Neuron (in vitro differentiated cells): ENCODE measurements around the gene KRT84.

Experiments used
- H2AFZ ChIP-seq: one replicate; pipeline ENCODE4 v1.6.1; 2013; ENCODE audit warnings: low read depth, mild to moderate bottlenecking, inconsistent platforms, low read length, moderate library complexity
- H3K27me3 ChIP-seq: one replicate; pipeline ENCODE4 v1.6.1; 2013; ENCODE audit warnings: low read length; ENCODE audit not compliant: insufficient read depth
- H3K36me3 ChIP-seq: one replicate; pipeline ENCODE4 v1.6.1; 2013; ENCODE audit warnings: low read length; ENCODE audit not compliant: insufficient read depth
- H3K4me1 ChIP-seq: one replicate; pipeline ENCODE4 v1.6.1; 2013; ENCODE audit warnings: low read length; ENCODE audit not compliant: insufficient read depth
- H3K4me3 ChIP-seq: 2 replicates; pipeline ENCODE4 v1.5.1; 2013; ENCODE audit warnings: mild to moderate bottlenecking, low read length, moderate library complexity
- H3K9me3 ChIP-seq: one replicate; pipeline ENCODE4 v1.6.1; 2013; ENCODE audit warnings: low read length

The KRT84 gene, protein sequence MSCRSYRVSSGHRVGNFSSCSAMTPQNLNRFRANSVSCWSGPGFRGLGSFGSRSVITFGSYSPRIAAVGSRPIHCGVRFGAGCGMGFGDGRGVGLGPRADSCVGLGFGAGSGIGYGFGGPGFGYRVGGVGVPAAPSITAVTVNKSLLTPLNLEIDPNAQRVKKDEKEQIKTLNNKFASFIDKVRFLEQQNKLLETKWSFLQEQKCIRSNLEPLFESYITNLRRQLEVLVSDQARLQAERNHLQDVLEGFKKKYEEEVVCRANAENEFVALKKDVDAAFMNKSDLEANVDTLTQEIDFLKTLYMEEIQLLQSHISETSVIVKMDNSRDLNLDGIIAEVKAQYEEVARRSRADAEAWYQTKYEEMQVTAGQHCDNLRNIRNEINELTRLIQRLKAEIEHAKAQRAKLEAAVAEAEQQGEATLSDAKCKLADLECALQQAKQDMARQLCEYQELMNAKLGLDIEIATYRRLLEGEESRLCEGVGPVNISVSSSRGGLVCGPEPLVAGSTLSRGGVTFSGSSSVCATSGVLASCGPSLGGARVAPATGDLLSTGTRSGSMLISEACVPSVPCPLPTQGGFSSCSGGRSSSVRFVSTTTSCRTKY

GRCh38 chr12:52385226-52385702 is at the start of gene KRT84:
Gene KRT84 (minus strand): TSS chr12:52385652. CDS start chr12:52385585, 67 bp downstream.
- H3K27me3 ChIP-seq: peaks cover 9% of the 10 kb centered on the region
- no peaks in the 10 kb centered on the region for H3K4me1 ChIP-seq
- H2AFZ ChIP-seq: no peak within 1 kb of the TSS
- no peaks in the 10 kb centered on the region for H3K9me3 ChIP-seq
- no peak within 1 kb of the TSS for H3K4me3 ChIP-seq
- no peaks in the 10 kb centered on the region for H3K36me3 ChIP-seq

DNA sequence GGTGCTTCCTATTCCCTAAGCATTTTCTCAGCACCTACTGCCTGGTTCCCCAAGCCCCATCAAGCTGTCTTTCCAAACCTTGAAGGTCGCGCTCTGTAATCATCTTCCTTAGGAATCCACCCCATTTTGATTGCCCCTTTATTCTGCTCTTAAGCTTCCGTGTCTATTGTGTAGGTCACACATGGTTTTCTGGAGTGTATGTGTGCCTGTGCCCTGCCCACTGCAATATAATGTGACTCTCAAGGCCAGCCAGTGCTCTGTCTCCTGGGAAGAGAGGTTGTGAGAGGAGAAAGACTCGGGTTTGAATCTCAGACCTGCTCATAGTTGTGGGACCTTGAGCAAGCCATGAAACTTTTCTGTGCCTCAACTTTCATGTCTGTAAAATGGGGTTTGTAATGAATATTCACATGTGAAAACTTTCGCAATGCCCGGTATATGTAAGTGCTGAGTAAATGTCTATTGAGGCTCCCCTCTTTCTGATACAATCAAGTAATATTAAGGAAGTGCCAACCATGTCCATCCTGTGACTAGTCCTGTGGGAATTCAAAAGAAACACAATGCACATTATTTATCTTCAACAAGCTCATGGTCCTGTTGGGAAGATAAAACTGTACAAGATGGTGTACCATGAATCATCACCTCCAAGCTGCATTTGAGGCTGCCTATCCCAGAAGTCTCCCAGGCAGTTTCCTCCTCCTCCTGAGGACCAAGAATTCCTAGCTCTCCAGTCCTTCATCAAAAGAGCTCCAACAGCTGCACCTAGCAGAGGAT is 49.5 kb upstream of the KRT84 start:
- Histone ChIP-seq H2AFZ (no peak overlapping the region), H3K9me3 (no peaks in the 10 kb centered on the region), H3K4me1 (no peaks in the 10 kb centered on the region), H3K36me3 (no peaks in the 10 kb centered on the region), H3K27me3 (no peaks in the 10 kb centered on the region), H3K4me3 (no peak overlapping the region)

DNA sequence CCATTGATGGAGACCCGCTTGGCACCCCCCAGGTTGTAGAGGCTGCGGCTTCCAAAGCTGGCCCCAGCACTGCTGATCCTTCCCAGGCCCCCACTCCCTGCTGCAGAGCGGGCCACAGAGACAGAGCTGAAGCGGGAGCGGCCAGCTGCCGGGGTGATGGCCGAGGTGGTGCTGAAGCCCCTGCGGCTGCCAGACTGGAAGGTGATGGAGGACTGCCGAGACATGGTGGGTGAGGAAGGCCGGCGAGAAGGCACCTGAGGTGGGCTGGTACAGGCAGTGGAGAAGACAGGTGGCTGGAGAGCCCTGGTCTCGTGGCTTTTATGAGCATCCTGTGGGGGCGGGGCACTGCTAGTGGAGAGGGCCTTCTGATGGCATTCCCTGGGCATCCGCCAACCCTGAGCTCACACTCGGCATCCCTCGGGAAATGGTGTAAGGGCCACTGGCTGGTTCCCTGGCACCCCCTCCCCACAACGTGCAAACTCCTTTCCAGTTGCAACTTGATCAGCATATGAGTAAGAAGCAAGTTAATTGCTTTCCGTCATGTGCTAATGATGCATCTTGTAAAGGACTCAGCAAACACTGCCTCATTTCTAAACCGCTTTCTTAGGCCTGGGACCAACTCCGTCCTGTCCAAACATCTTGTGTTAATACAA is 48.8 kb upstream of the KRT84 start, which contains the start of gene KRT75:
Gene KRT75 (minus strand): TSS at position 291 of the 653 bp plus-strand sequence. CDS start 67 bp downstream, at position 224.
- H3K4me3 ChIP-seq: no peak within 1 kb of the TSS
- no peaks in the 10 kb centered on the region for H3K4me1 ChIP-seq
- H3K27me3 ChIP-seq: no peaks in the 10 kb centered on the region
- H3K9me3 ChIP-seq: no peaks in the 10 kb centered on the region
- no peaks in the 10 kb centered on the region for H3K36me3 ChIP-seq
- no peak within 1 kb of the TSS for H2AFZ ChIP-seq

DNA sequence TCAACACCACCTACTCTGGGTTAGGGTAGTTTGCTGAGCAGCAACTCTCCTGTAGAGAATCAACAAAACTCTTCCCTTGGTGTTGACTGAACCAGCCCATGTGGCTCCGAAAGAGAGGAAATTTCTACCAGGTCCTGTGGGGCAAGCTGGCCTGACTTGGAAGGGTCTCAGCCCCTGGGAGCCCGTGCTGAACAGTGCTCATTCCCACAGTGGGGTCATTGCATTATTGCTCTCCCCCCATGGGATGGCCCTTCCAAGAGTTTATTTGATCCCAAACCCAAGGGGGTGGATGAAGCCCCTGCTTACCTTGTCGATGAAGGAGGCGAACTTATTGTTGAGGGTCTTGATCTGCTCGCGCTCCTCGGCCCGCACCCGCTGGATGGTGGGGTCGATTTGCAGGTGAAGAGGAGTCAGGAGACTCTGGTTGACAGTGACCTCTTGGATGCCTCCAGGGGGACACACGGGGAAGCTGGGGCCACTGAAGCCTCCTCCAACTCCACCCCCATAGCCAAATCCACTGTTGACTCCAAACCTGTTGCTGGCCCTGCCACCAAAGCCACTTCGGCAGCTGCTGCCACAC is 48.1 kb upstream of the KRT84 start:
- Histone ChIP-seq H3K4me3 (no peak overlapping the region), H2AFZ (no peak overlapping the region), H3K27me3 (no peaks in the 10 kb centered on the region), H3K4me1 (no peaks in the 10 kb centered on the region), H3K36me3 (no peaks in the 10 kb centered on the region), H3K9me3 (no peaks in the 10 kb centered on the region)

DNA sequence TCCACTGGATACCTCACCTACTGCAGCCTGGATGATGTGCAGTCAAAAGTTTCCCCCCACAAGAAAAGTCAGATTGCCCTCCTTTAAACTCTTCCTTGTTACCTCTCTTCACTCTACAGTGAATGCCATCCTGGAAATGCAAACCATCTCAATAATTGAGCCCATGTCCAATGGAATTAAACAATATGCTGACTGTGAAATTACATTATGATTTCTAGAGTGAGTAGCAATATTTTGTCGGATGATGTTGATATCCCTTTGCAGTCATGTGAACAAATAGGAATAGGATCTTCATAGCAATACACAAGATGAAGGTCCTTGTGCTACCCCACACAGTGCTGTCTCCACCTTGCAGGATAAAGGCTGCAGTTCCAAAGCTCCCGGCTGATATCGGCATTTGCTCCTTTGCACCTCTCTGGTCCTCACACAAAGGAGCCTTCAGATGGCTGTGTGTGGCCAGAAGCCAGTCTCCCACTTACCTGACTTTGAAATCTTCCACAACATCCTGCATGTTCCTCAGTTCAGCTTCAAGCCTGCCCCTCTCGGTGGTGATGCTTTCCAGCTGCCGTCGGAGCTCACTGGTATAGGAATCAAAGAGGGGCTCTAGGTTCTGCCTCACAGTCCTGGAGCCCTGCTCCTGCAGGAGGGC is 47.2 kb upstream of the KRT84 start:
- Histone ChIP-seq H3K4me1 (no peaks in the 10 kb centered on the region), H3K36me3 (no peaks in the 10 kb centered on the region), H3K4me3 (no peak overlapping the region), H3K9me3 (no peaks in the 10 kb centered on the region), H2AFZ (no peak overlapping the region), H3K27me3 (no peaks in the 10 kb centered on the region)

DNA sequence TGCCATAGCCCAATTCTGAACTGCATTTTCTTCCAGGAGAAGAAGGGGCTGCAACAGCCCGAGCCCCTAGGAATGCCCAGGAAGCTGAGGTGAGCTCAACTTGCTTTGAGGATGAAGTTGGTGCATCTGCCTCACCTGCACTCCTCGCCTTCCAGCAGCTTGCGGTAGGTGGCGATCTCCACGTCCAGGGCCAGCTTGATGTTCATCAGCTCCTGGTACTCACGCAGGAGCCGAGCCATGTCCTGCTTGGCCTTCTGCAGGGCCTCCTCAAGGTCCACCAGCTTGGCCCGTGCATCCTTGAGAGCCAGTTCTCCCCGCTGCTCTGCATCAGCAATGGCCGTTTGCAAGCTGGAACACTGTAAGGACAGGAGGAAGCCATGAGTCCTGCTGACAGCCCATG is 42.7 kb upstream of the KRT84 start:
- H3K27me3 ChIP-seq: peaks cover 2% of the 10 kb centered on the region
- H3K36me3 ChIP-seq: no peaks in the 10 kb centered on the region
- no peak overlapping the region for H3K4me3 ChIP-seq
- H3K4me1 ChIP-seq: no peaks in the 10 kb centered on the region
- H3K9me3 ChIP-seq: no peaks in the 10 kb centered on the region
- H2AFZ ChIP-seq: no peak overlapping the region

DNA sequence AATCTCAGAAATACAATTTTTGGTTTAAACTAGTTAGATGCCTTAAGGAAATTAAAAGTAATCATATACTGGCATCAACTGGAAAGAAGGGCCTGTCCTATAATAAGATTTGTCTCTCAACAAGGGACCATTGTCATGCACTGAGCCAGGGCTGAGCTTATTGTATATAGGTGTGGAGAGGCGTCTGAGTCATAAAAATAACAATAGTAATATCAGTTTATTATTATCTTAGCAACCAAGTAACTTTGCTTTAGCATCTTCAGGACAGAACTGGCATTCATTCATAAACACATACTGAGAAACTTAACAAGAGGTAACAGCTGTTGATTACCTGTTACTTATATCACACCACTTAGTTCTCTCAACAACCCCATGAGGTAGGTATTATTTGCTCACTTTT is 41.6 kb upstream of the KRT84 start:
- H3K36me3 ChIP-seq: no peaks in the 10 kb centered on the region
- no peaks in the 10 kb centered on the region for H3K9me3 ChIP-seq
- H3K27me3 ChIP-seq: peaks cover 9% of the 10 kb centered on the region
- H2AFZ ChIP-seq: no peak overlapping the region
- H3K4me3 ChIP-seq: no peak overlapping the region
- no peaks in the 10 kb centered on the region for H3K4me1 ChIP-seq

DNA sequence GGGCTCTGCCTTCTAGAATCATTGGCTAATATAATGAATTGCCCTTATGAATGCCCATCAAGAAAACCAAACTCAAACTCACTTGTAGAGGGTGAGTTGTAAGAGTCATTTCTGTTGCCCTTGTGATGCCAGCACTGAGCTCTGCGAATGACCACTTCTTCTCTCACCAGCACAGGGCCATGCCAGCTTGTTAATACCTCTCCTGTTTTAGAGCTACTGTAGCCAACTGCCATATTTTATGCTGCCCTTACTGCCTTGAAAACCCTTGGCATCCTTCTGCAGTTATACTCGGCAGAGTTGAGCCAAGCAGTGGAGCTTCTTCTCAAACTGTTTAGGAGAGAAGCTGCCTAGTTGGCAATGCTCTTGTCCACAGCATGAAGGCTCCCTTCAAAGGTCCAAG is 40.6 kb upstream of the KRT84 start:
- Histone ChIP-seq H3K27me3 (peaks cover 9% of the 10 kb centered on the region), H3K9me3 (no peaks in the 10 kb centered on the region), H3K36me3 (no peaks in the 10 kb centered on the region), H2AFZ (no peak overlapping the region), H3K4me3 (no peak overlapping the region), H3K4me1 (no peaks in the 10 kb centered on the region)

DNA sequence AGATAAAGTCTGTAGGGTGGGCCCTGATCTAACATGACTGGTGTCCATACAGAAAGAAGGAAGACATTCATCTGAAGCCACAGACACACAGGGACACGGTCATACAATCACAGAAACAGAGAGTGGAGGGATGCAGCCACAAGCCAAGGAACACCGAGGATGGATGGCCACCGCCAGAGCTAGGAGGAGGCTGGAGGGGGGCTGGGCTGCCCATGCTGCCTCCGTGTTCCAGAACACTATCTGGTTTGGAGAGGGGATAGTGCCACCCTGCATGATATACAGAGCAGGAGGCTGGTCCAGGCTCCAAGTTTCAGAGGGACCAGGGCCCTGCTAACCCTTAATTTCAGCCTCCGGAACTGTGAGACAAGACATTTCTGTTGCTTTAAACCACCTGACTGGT is 40.0 kb upstream of the KRT84 start:
- H3K36me3 ChIP-seq: no peaks in the 10 kb centered on the region

GRCh38 chr12:52423661-52424500 is 38.4 kb upstream of the KRT84 start:
- Histone ChIP-seq H3K27me3 (peaks cover 9% of the 10 kb centered on the region), H3K9me3 (no peaks in the 10 kb centered on the region), H2AFZ (no peak overlapping the region), H3K4me3 (no peak overlapping the region), H3K36me3 (no peaks in the 10 kb centered on the region), H3K4me1 (no peaks in the 10 kb centered on the region)

More for the DNA sequence above, 40.0 kb upstream of the KRT84 start:
- Histone ChIP-seq H3K4me1 (no peaks in the 10 kb centered on the region), H3K4me3 (no peak overlapping the region), H3K9me3 (no peaks in the 10 kb centered on the region), H2AFZ (no peak overlapping the region), H3K27me3 (peaks cover 9% of the 10 kb centered on the region)

- no peaks in the 10 kb centered on the region for H3K36me3 ChIP-seq
- peaks cover 9% of the 10 kb centered on the region for H3K27me3 ChIP-seq
- H3K4me1 ChIP-seq: no peaks in the 10 kb centered on the region
- H3K9me3 ChIP-seq: no peaks in the 10 kb centered on the region
- no peak overlapping the region for H2AFZ ChIP-seq
- H3K4me3 ChIP-seq: no peak overlapping the region
Measured at GRCh38 chr12:52423035-52423434, 37.6 kb upstream of the KRT84 start.
